22Rv1 (cell line): ENCODE data around the gene PTCD2.
"Not testable (repeated sequence)": the region's sequence is repeated elsewhere in the genome, so short reads cannot be mapped to it uniquely, and the experiment has no call there.

ENCODE experiments used
- H3K27ac ChIP-seq: fragments of 450-650 bp; 2 replicates; pipeline ENCODE4 v1.5.1; 2017
- CTCF ChIP-seq: fragments of 450-650 bp; IDR thresholded peaks from 2 replicates; pipeline ENCODE4 v1.5.1; 2017; ENCODE audit warnings: mild to moderate bottlenecking
- ZFX ChIP-seq: fragments of 450-650 bp; IDR thresholded peaks from 2 replicates; pipeline ENCODE4 v1.6.1; 2017; ENCODE audit warnings: antibody characterized with exemption, borderline replicate concordance

Gene PTCD2

DNA sequence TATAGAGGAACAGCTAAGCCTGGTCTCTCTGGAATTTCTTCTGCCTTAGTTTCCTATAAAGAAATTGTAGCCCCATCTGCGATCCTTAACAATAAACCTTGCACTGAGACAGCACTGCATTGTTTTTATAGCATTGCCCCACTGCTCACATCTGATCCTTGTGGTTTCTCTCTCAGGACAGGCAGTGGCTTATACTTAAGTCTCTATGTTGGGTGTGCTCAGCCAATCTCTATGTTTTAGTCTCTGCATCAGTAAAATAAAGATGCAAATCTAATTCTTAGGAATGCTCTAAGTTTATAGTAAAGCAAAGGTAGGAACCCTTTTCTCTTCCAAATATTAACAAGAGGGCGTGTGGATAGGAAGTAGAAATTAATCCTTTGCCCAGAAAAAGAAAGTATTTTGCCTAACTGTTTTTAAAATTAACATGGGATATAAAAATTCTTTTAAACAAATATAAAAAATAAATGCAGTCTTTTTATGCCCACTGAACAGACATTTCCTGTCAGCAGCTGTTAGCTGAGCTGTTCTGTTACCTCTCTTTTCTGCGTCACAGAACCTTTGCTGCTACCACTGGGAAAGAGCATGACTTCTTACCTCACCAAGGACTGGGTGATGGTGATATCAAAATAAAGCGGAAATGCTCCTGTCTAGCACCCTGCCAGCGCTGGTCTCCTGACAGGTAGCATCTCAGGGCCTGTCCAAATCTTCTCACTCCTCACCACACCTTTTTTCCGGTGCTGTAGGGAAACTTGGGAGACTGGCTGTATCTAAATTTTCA, 29.6 kb upstream of the PTCD2 start:
- H3K27ac ChIP-seq: no peak overlapping the region
- TF ChIP-seq CTCF: no peak
- TF ChIP-seq ZFX: no peak

- 0 out of 2 replicates have a peak overlapping the region, but pooled peaks have one; percentile 12 for H3K27ac ChIP-seq
- no peak for TF ChIP-seq ZFX
- no peak for TF ChIP-seq CTCF
Observed at GRCh38 chr5:72291601-72292000, 28.6 kb upstream of the PTCD2 start.

- TF ChIP-seq ZFX: no peak
- no peak for TF ChIP-seq CTCF
- peak overlapping the region; percentile 12; the same call in 1 of the 2 replicates for H3K27ac ChIP-seq
Observed at GRCh38 chr5:72292411-72292810, 27.8 kb upstream of the PTCD2 start.

DNA sequence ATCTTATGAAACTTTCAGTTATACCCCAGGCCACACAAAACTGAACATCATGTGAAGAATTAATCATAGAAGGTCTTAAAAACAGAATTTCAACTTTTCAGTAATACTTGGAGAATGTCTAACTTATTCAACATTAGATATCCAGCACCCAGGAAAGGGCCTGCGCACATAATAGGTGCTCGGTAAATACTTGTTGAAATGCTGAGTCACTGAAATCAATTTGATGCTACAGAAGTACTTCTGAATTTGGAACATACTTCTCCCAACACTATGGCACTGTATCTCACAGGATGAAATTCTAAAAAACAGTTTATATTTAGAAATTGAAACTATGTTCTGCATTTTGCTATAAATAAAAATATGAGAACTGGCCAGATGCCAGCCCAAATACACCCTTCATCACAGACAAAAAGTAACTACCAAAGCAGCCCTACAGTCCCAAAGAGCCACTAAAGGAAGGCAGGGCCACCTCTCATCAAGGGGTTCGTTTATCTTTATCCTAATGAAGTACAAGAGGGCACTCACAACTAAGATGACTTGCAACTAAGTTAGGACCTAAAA, 26.6 kb upstream of the PTCD2 start:
- TF ChIP-seq CTCF (no peak), ZFX (no peak)
- H3K27ac ChIP-seq: no peak overlapping the region

DNA sequence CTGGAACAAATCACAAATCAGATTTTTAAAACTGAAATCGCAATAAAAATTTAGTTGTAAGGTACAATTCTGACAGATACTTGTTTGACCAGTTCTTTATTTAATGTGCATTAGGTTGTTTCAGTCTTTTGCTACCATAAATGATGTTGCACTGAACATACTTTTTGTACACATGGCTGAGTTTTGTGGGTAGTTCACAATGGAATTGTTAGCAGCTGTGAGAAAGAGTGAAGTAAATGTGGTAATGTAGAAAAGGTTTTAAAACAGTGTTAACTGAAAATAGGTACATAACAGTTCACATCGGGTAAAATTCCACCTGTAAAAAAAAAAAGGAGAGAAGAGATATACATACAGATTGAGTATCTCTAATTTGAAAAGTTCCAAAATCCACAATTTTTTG, 25.7 kb upstream of the PTCD2 start:
- H3K27ac ChIP-seq: no peak overlapping the region
- no peak for TF ChIP-seq CTCF
- no peak for TF ChIP-seq ZFX

DNA sequence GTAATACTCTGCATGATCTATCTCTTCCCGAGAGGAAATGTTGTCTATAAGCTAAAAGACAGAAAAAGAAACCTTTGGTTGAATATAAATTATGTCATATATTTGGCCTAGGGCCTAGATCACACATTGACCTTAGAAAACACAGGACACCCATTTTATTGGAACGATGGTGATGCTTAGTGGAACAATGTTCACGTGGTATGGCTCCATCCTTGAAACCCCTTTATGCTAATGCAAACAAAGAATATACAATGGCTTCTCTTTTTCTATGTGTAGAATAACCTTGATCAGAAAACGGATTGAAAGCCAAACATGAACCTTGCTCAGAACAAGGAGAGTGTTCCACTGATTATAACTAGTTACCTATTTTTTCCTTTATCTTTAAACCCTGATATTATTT, 24.6 kb upstream of the PTCD2 start:
- TF ChIP-seq ZFX (no peak), CTCF (no peak)
- 0 out of 2 replicates have a peak overlapping the region, but pooled peaks have one; percentile 11 for H3K27ac ChIP-seq

DNA sequence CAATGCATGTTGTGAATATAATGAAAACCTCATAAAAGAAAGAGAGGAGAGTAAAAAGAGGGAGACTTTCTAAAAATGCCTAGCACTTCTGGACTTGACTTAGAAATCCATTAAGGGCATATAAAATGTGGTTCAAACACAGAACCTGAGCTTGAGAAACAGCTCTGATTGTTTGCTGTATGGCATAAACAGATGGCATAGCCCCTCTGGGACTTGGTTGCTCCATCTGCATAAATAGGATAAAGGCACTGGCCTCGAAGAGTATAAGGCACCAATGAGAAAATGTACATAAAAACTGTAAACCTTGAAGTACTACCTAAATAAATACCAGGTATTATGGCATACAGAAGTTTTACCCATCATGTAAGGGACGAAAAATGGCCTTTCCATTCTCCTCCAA, 23.9 kb upstream of the PTCD2 start:
- 0 out of 2 replicates have a peak overlapping the region, but pooled peaks have one; percentile 11 for H3K27ac ChIP-seq

GRCh38 chr5:72298136-72298535, 22.0 kb upstream of the PTCD2 start:
- not testable (repeated sequence) for H3K27ac ChIP-seq

More for the DNA sequence above, 23.9 kb upstream of the PTCD2 start:
- TF ChIP-seq CTCF: no peak
- TF ChIP-seq ZFX: no peak
